ENCODE measurements around the gene PTPN7.

DNA sequence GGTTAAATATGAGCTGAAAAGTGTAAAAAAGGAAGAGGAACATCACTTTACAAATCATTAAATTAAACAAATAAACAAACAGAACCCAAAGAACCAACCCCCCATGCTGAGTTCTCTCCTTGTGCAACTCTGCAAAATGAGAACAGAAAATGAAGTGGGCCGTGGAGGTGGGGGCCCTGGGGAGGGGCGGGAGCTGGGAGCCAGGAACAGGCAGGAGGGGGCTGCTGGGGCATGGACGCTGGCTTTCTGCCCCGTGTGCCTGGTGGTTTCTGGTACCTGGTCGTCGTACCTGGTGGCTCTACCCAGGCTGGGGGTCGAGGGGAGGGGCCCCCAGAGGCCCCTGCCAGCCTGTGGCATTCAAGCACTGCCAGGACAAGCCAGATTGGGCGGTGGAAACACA lies 26.9 kb downstream of the PTPN7 start:
- no peak for TF ChIP-seq SMC3 (IDR thresholded peaks at IDR 0.05; ENCODE audit: low read length)
- TF ChIP-seq ZNF234 (CRISPR knock-in tag; conservative IDR thresholded peaks at IDR 0.05), result no peak
- no peak for TF ChIP-seq ZNF263 (CRISPR knock-in tag; IDR thresholded peaks at IDR 0.05)
- no peak for TF ChIP-seq ZNF10 (CRISPR knock-in tag; IDR thresholded peaks at IDR 0.05; ENCODE audit: borderline replicate concordance, low read depth)
- TF ChIP-seq ZNF292 (CRISPR knock-in tag; IDR thresholded peaks at IDR 0.05; ENCODE audit: borderline replicate concordance, low read depth), result no peak
- TF ChIP-seq NR2C2 (CRISPR knock-in tag; IDR thresholded peaks at IDR 0.05; ENCODE audit: borderline replicate concordance), result no peak
- TF ChIP-seq, protein P1, sequence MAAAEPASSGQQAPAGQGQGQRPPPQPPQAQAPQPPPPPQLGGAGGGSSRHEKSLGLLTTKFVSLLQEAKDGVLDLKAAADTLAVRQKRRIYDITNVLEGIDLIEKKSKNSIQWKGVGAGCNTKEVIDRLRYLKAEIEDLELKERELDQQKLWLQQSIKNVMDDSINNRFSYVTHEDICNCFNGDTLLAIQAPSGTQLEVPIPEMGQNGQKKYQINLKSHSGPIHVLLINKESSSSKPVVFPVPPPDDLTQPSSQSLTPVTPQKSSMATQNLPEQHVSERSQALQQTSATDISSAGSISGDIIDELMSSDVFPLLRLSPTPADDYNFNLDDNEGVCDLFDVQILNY (CRISPR knock-in tag; conservative IDR thresholded peaks at IDR 0.05), result no peak
- no peak for TF ChIP-seq XBP1 (CRISPR knock-in tag; IDR thresholded peaks at IDR 0.05)
- no peak for TF ChIP-seq JUNB (CRISPR knock-in tag; IDR thresholded peaks at IDR 0.05; ENCODE audit: borderline replicate concordance)
